ENCODE data around the gene ALG9. TPM values are rescaled to one million over a fixed set of nuclear protein-coding genes. Genes with fewer than 3 reads are reported as not detected.

Gene ALG9
- total RNA-seq, 3 donors from 2014 or later (not counting 1 experiment from before 2014, with no cell fraction given) = 30.6 to 37.1 (median 35.4) TPM

- DNase-seq = no peak
- Mint-ChIP-seq H3K27me3 (ENCODE audit: low read depth in 2 of 2) (no peaks in the 10 kb centered on the region), H3K4me1 (no peaks in the 10 kb centered on the region), H3K9me3 (no peaks in the 10 kb centered on the region), H3K27ac (peak overlapping the region in 1 of 2 donors; percentile 30), H3K36me3 (peaks cover 13% of the 10 kb centered on the region), H3K4me3 (no peak overlapping the region)
- Histone ChIP-seq H3K36me3 (ENCODE audit: control insufficient read depth, insufficient read depth, low read length) (peaks cover 13% of the 10 kb centered on the region), H3K27me3 (ENCODE audit: control insufficient read depth, insufficient read depth, low read length) (no peaks in the 10 kb centered on the region), H3K27ac (ENCODE audit: low read length) (no peak overlapping the region), H3K4me3 (ENCODE audit: low read length) (no peak overlapping the region), H3K4me1 (ENCODE audit: control insufficient read depth, insufficient read depth, low read length) (no peaks in the 10 kb centered on the region), H3K9me3 (ENCODE audit: control insufficient read depth, insufficient read depth, low read length) (no peaks in the 10 kb centered on the region)
- TF ChIP-seq, protein P1, sequence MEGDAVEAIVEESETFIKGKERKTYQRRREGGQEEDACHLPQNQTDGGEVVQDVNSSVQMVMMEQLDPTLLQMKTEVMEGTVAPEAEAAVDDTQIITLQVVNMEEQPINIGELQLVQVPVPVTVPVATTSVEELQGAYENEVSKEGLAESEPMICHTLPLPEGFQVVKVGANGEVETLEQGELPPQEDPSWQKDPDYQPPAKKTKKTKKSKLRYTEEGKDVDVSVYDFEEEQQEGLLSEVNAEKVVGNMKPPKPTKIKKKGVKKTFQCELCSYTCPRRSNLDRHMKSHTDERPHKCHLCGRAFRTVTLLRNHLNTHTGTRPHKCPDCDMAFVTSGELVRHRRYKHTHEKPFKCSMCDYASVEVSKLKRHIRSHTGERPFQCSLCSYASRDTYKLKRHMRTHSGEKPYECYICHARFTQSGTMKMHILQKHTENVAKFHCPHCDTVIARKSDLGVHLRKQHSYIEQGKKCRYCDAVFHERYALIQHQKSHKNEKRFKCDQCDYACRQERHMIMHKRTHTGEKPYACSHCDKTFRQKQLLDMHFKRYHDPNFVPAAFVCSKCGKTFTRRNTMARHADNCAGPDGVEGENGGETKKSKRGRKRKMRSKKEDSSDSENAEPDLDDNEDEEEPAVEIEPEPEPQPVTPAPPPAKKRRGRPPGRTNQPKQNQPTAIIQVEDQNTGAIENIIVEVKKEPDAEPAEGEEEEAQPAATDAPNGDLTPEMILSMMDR (IDR thresholded peaks at IDR 0.05) = no peak
- WGBS (ENCODE audit: insufficient coverage) = 98% methylated on average over 4 of the region's 5 CpGs
- intact Hi-C loops (cut with micrococcal nuclease) = no loop called here
- ATAC-seq = no peak
These were observed 89.2 kb downstream of the ALG9 start for GRCh38 chr11:111782109-111782741.

GRCh38 chr11:111779118-111779517 is 92.3 kb downstream of the ALG9 start:
- Histone ChIP-seq H3K9me3 (ENCODE audit: control insufficient read depth, insufficient read depth, low read length) (no peaks in the 10 kb centered on the region), H3K27me3 (ENCODE audit: control insufficient read depth, insufficient read depth, low read length) (no peaks in the 10 kb centered on the region), H3K27ac (ENCODE audit: low read length) (no peak overlapping the region), H3K36me3 (ENCODE audit: control insufficient read depth, insufficient read depth, low read length) (no peaks in the 10 kb centered on the region), H3K4me1 (ENCODE audit: control insufficient read depth, insufficient read depth, low read length) (no peaks in the 10 kb centered on the region), H3K4me3 (ENCODE audit: low read length) (no peak overlapping the region)
- Mint-ChIP-seq H3K4me3 (no peak overlapping the region), H3K9me3 (no peaks in the 10 kb centered on the region), H3K27ac (no peak overlapping the region), H3K36me3 (no peaks in the 10 kb centered on the region), H3K4me1 (no peaks in the 10 kb centered on the region), H3K27me3 (ENCODE audit: low read depth in 2 of 2) (no peaks in the 10 kb centered on the region)
- intact Hi-C loops (cut with micrococcal nuclease) = no loop called here
- 90% methylated on average over 6 of the region's 6 CpGs for WGBS (ENCODE audit: insufficient coverage)
- TF ChIP-seq, protein P1 (IDR thresholded peaks at IDR 0.05) = no peak
- ATAC-seq = no peak
- DNase-seq = no peak

DNA sequence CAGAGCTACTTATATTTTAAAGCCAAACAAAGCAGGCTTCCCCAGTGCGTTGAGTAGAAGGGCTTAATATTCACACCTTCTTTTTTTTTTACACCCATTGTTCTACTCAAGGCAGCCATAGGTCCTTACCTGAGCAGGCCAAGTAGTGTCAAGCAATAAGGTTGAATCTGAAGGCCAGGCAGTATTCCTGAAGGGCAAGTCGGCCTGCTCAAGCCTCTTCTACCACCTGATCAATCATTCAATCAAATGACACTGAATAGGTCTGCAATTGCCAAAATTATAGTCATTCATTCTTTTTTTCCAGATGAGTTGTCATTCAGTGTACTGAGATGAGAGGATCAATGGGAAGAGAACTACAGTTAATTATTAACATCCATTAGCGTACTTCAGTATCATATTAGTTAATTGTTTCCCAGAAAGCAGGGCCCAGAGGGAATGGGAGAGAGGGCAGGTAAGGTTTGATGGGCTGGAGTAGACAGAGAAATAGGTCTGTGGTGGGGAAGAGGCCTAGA is 93.3 kb downstream of the ALG9 start:
- DNase-seq (no peak), ATAC-seq (no peak)
- WGBS (ENCODE audit: insufficient coverage) = 100% methylated on average over 3 of the region's 3 CpGs
- Histone ChIP-seq H3K4me3 (ENCODE audit: low read length) (no peak overlapping the region), H3K27ac (ENCODE audit: low read length) (no peak overlapping the region), H3K27me3 (ENCODE audit: control insufficient read depth, insufficient read depth, low read length) (no peaks in the 10 kb centered on the region), H3K4me1 (ENCODE audit: control insufficient read depth, insufficient read depth, low read length) (no peaks in the 10 kb centered on the region), H3K36me3 (ENCODE audit: control insufficient read depth, insufficient read depth, low read length) (no peaks in the 10 kb centered on the region), H3K9me3 (ENCODE audit: control insufficient read depth, insufficient read depth, low read length) (no peaks in the 10 kb centered on the region)
- H3K27me3 Mint-ChIP-seq (ENCODE audit: low read depth in 2 of 2) = no peaks in the 10 kb centered on the region
- H3K9me3 Mint-ChIP-seq = no peaks in the 10 kb centered on the region
- H3K4me1 Mint-ChIP-seq = no peaks in the 10 kb centered on the region
- H3K4me3 Mint-ChIP-seq = no peak overlapping the region
- H3K36me3 Mint-ChIP-seq = no peaks in the 10 kb centered on the region
- no peak overlapping the region for H3K27ac Mint-ChIP-seq
- intact Hi-C loops (cut with micrococcal nuclease) = no loop called here
- TF ChIP-seq, protein P1 (IDR thresholded peaks at IDR 0.05) = no peak

All from natural killer cell (primary cell).